ENCODE data around the gene NXPH1. TPM values are rescaled to one million over a fixed set of nuclear protein-coding genes. Genes with fewer than 3 reads are reported as not detected.

Gene NXPH1
- 3.8 TPM for total RNA-seq (ENCODE audit: unreplicated experiment)
- long read RNA-seq, partial matches to known transcripts, result 0 of 1 reads
- long read RNA-seq, other reads (novel, unspliced or antisense), result 1 of 1 reads

- peaks cover 26% of the 10 kb centered on the region for H3K27me3 Mint-ChIP-seq (ENCODE audit: unreplicated experiment)
- no peaks in the 10 kb centered on the region for H3K36me3 Mint-ChIP-seq (ENCODE audit: unreplicated experiment)
- H3K4me1 Mint-ChIP-seq (ENCODE audit: low read depth, unreplicated experiment), result peaks cover 7% of the 10 kb centered on the region
- H3K4me3 Mint-ChIP-seq (ENCODE audit: unreplicated experiment), result peak within 1 kb of the TSS; percentile 94
- peaks cover 13% of the 10 kb centered on the region for H3K9me3 Mint-ChIP-seq (ENCODE audit: unreplicated experiment)
- TF ChIP-seq, protein P1, sequence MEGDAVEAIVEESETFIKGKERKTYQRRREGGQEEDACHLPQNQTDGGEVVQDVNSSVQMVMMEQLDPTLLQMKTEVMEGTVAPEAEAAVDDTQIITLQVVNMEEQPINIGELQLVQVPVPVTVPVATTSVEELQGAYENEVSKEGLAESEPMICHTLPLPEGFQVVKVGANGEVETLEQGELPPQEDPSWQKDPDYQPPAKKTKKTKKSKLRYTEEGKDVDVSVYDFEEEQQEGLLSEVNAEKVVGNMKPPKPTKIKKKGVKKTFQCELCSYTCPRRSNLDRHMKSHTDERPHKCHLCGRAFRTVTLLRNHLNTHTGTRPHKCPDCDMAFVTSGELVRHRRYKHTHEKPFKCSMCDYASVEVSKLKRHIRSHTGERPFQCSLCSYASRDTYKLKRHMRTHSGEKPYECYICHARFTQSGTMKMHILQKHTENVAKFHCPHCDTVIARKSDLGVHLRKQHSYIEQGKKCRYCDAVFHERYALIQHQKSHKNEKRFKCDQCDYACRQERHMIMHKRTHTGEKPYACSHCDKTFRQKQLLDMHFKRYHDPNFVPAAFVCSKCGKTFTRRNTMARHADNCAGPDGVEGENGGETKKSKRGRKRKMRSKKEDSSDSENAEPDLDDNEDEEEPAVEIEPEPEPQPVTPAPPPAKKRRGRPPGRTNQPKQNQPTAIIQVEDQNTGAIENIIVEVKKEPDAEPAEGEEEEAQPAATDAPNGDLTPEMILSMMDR (IDR thresholded peaks at IDR 0.05; ENCODE audit: partially characterized antibody, unreplicated experiment), result peak; percentile 71
- peak within 1 kb of the TSS; percentile 76 for H3K27ac Mint-ChIP-seq (ENCODE audit: unreplicated experiment)
- DNase-seq, result peak; percentile 72
These were observed at the start of gene NXPH1 for GRCh38 chr7:8433477-8434289. Gene NXPH1 (plus strand): TSS chr7:8433609.

DNA sequence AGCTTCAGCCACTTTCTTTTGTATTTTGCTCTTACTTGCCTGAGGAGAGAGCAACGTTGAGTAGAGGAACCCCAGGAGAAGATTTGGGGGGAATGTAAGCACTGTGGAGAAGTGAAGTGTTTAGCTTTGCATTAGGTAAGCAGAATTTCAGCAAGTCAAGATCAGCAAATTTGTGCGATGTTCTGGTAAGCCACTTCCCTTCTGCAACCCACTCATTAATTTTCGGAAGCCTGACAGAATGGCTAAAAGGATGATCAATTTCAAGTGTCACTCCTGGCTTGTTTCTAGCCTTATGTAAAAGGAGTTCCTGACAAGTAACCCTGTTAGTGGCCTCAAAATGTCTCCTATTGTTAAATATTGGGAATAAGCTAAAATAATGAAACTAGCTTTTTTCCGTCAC, 48.5 kb upstream of the NXPH1 start:
- H3K27ac Mint-ChIP-seq (ENCODE audit: unreplicated experiment), result no peak overlapping the region
- peaks cover 1% of the 10 kb centered on the region for H3K9me3 Mint-ChIP-seq (ENCODE audit: unreplicated experiment)
- TF ChIP-seq, protein P1 (IDR thresholded peaks at IDR 0.05; ENCODE audit: partially characterized antibody, unreplicated experiment), result no peak
- no peaks in the 10 kb centered on the region for H3K36me3 Mint-ChIP-seq (ENCODE audit: unreplicated experiment)
- no peak overlapping the region for H3K4me3 Mint-ChIP-seq (ENCODE audit: unreplicated experiment)
- H3K4me1 Mint-ChIP-seq (ENCODE audit: low read depth, unreplicated experiment), result peaks cover 10% of the 10 kb centered on the region
- DNase-seq, result no peak
- H3K27me3 Mint-ChIP-seq (ENCODE audit: unreplicated experiment), result no peaks in the 10 kb centered on the region

- H3K4me3 Mint-ChIP-seq (ENCODE audit: unreplicated experiment), result no peak overlapping the region
- H3K27ac Mint-ChIP-seq (ENCODE audit: unreplicated experiment), result no peak overlapping the region
- no peak for DNase-seq
- no peaks in the 10 kb centered on the region for H3K27me3 Mint-ChIP-seq (ENCODE audit: unreplicated experiment)
- H3K36me3 Mint-ChIP-seq (ENCODE audit: unreplicated experiment), result no peaks in the 10 kb centered on the region
- peaks cover 1% of the 10 kb centered on the region for H3K9me3 Mint-ChIP-seq (ENCODE audit: unreplicated experiment)
- TF ChIP-seq, protein P1 (IDR thresholded peaks at IDR 0.05; ENCODE audit: partially characterized antibody, unreplicated experiment), result no peak
- H3K4me1 Mint-ChIP-seq (ENCODE audit: low read depth, unreplicated experiment), result peaks cover 11% of the 10 kb centered on the region
These were observed 46.4 kb upstream of the NXPH1 start for GRCh38 chr7:8386926-8387550.

GRCh38 chr7:8387551-8388256, 45.7 kb upstream of the NXPH1 start:
- Mint-ChIP-seq H3K27ac (ENCODE audit: unreplicated experiment) (no peak overlapping the region), H3K36me3 (ENCODE audit: unreplicated experiment) (no peaks in the 10 kb centered on the region), H3K4me3 (ENCODE audit: unreplicated experiment) (no peak overlapping the region), H3K4me1 (ENCODE audit: low read depth, unreplicated experiment) (peaks cover 11% of the 10 kb centered on the region), H3K27me3 (ENCODE audit: unreplicated experiment) (no peaks in the 10 kb centered on the region), H3K9me3 (ENCODE audit: unreplicated experiment) (peaks cover 1% of the 10 kb centered on the region)
- TF ChIP-seq, protein P1 (IDR thresholded peaks at IDR 0.05; ENCODE audit: partially characterized antibody, unreplicated experiment), result no peak
- no peak for DNase-seq

Measured in glutamatergic neuron (in vitro differentiated cells).